HG03521 (cell line): ENCODE results near the gene UBR4.

ENCODE experiments used
- ATAC-seq: cut with Tn5 transposase; IDR thresholded peaks from one replicate; pipeline ENCODE4 v1.9.1; 2021; ENCODE audit warnings: mild to moderate bottlenecking, moderate library complexity; ENCODE audit not compliant: unreplicated experiment

Gene UBR4

GRCh38 chr1:19040010-19040680 lies 169.9 kb downstream of the UBR4 start:
- no peak for ATAC-seq

DNA sequence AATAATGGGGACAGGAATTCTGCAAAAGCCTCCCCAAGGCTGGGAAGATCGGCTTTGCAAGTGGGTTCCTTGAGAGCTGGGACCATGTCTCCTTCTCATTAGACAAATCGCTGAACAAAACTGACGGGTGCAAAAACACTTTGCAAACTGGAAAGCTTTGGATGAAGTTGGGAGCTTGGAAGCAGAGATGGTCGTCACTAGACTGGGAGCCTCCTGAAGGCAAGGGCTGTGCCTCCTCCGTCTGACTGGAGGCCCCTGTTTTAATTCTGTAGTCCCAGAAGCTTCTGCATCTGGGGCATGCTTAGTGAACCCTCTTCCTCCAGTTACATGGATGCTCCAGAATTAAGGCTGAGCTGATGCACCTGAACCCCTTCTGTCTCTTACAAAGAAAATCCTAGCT lies 171.3 kb downstream of the UBR4 start:
- no peak for ATAC-seq

- no peak for ATAC-seq
These were observed 172.0 kb downstream of the UBR4 start for GRCh38 chr1:19038096-19038495.

- no peak for ATAC-seq
These were observed 172.4 kb downstream of the UBR4 start for GRCh38 chr1:19037659-19038058.

DNA sequence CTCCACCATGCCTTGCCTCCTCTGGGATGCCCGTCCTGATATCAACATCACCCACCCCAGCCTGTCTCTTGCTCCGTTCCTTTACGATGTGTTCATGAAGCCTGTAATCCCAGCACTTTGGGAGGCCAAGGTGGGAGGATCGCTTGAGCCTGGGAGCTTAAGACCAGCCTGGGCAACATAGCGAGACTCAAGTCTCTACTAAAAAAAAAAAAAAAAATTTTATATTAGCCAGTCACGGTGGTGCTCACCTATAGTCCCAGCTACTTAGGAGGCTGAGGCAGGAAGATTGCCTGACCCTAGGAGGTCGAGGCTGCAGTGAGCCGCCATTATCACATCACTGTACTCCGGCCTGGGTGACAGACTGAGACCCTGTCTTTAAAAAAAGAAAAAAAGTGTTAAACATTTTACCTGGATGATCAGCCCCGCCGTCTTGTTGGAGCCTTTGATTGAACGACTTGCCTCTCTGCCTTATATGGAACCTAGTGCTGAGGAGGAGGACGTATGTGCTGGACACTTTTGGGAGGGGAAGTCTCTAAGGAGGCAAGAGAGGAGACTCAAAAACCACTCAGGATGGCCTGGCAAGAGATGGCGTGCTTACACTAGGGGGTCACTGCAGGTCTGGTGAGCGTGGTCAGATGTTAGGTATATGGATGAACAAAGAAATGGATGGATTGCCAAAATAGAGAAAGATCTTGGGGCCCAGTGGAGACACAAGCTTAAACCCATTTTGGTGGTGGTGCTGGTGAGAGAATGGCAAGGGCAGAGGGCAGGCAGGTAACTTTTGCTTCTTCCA lies 173.1 kb downstream of the UBR4 start:
- ATAC-seq, result no peak

DNA sequence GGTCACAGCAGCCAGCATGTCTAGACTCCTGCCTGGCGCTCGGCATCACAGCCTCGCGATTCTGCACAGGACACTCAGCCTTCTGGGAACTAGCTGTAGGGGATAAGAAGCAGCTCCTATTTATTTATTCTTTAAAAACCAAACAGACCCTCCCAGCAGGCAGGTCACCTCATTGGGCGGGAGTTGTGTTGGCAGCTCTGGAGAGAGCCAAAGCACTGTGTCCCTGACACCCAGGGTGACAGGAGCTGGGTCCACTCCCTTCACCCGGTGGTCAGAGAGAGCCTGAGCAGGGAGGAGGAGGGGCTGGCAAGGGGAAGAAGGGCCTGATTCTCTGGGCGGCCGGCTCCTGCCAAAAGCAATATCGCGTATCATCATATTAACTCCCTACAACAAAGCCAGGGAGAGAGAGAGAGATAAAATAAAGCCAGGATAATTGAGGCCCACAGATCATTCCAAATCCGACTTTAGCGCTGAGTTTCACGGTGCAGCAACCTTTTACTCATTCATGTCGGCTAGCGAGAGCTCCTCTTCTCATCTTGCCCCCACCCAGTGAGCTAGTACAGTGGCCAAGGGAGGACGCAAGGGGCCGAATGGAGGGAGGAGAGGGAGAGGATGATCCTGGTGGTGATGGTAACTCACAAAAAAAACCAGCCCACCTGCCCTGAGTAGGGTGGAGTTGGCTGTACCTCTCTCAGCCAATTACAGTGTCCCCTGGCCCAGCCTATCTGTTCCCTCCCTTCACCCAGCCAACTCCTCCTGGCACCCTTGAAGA lies 173.8 kb downstream of the UBR4 start:
- no peak for ATAC-seq

DNA sequence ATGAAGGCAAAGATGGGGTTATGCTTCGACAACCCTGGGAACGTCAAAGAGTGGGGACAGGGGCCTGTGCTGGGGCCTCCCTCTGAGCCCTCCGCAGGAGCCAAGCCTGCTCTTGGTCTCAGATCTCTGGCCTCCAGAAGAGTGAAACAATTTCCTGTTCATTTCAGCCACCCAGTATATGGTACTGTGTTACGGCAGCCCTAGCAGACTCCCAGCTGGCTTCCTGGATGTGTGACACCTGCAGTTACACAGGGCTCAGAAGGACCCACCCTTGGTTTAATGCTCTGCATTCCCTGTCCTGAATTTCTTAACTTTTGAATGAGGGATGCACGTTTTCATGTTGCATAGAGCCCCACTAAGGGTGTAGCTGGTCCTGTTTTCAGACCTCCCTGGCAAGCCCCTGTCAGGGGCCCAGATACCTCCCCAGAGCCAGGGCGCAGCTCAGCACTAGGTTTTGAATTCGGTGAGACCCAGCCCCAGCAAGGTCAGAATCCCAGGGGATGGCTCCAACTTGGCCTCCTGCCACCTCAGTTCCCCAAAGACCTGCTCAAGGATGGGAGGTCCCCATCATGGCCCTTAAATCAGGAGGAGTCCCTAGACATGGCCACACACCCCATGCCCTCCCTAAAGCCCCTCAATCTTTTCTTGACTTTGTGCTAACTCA lies 174.6 kb downstream of the UBR4 start:
- ATAC-seq, result no peak

DNA sequence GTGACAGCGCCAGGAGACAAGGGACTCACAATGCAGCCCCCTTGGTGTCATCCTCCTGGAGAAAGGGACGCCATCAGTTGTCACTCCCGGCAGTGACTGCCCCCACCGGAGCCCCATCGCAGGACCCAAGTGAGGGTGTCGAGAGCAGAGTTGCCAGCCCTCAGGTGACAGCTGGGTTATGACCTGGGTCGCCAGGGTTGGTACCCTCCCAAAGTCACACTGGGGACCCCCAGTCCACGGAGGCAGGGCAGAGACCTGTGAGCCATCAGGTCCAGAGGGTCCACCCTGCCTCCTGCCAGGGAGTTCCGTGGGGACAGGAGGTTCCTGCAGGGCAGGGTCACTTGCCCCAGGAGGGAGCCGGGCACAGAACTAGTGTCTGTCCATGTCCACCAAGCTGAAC lies 175.3 kb downstream of the UBR4 start:
- no peak for ATAC-seq

- no peak for ATAC-seq
These were observed 176.0 kb downstream of the UBR4 start for GRCh38 chr1:19033926-19034680.

GRCh38 chr1:19033515-19033839 lies 176.6 kb downstream of the UBR4 start:
- no peak for ATAC-seq

DNA sequence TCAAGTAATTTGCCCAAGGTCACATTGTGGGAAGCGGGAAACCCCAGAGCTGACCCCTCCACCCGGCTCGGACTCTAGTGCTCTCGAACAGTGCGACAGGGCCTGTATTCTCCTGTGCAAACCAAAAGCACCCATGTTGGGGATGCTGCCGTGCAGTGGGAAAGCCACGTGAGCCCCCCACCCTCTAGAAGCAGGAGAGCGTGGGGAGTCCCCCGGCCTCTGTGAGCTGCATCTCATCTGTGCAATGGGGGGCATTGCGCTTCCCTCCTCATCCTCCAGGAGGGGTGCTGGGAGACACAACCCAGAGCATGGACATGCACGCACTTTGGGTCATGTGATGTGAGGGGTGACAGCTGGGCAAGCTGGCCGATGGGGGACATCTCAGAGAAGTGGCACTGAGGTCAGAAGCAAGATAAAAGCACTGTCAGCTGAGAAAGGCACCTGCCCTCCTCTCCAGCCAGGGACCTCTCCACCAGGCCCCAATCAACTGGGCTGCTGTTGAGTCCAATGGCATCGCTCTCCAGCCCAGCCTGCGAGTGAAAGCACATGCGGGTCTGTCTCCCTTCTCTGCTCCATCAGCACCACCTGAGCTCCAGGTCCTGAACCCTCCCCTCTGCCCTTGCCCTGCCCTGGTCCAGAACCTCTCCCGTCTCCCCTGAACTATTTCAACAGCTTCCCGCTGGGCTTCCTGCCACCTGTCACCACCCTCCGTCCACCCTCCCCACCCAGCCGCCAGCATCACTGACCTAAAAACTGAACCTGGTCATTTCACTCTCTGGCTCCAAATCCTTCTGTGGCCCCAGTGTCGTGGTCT lies 177.2 kb downstream of the UBR4 start:
- no peak for ATAC-seq

DNA sequence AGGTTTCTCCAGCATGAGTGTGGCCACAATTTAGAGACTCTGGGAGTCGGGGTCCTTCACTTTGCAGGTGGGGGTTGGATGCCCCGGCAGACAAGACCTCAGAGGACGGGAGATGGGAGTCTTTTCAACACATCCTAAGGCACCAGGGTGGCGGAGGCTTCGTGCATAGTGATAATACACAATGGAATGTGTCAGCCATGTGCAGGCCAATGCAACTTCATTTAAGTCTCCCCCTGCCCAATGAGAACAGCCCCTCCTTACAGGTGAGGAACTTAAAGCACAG lies 177.7 kb downstream of the UBR4 start:
- no peak for ATAC-seq

GRCh38 chr1:19029191-19030085 lies 180.6 kb downstream of the UBR4 start:
- ATAC-seq, result no peak

DNA sequence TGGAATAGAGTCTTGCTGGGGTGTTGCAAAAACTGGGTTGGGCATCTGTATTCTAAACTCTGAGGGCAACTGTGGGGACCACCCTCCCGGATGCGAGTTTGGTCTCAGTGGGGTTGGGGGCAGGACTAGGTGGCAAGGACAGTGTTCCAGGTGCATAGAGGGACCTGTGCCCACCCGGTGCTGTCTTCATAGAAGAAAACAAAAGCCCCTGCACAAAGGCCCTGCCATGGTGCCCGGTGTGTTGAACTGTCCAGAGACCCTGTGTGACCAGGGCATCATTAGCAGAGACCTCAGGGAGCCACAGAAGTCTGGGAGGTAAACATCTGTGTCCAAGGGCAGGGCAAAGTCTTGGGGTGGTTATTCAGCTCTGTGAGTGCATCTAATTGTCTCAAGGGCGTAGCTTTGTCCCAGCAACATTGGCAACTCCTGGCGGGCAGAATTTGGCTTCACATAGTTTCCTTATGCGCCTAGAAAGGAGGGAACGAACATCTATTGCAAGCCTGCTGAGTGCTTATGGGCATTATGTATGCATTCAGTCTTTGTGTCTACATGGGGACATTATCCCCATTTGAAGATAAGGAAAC lies 181.4 kb downstream of the UBR4 start:
- no peak for ATAC-seq

DNA sequence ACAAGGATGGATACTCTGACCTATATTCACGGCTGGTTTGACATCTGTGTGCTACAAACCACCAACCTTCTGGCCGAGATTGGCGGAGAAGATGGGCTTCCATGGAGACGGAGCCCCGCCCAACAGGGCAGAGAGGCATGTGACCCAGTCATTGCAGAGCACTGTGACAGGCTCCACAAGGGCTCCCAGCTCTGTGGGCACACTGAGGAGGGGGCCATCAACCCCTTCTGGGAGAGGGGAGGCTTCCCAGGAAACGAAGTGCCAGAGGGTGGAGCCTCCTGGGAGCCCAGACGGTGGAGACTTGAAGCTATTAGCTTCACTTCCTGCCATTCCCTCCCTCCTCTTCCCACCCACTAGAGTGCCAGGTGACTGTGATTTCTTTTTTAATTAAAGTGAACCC lies 182.0 kb downstream of the UBR4 start:
- ATAC-seq, result no peak
